Measurements from ENCODE around the gene COA8.

GRCh38 chr14:103621860-103622259, 59.1 kb downstream of the COA8 start:
- TF ChIP-seq CTCF (IDR thresholded peaks at IDR 0.05; ENCODE audit: insufficient read depth, low read length) (no peak), POLR2AphosphoS5 (IDR thresholded peaks at IDR 0.05; ENCODE audit: low read depth) (no peak), REST (IDR thresholded peaks at IDR 0.05; ENCODE audit: insufficient replicate concordance, low read depth) (no peak), GABPA (IDR thresholded peaks at IDR 0.05; ENCODE audit: low read depth) (no peak)
